K562 (cell line): ENCODE measurements around the gene YJU2. TPM values are rescaled to one million over a fixed set of nuclear protein-coding genes. Genes with fewer than 3 reads are reported as not detected.
A peak's percentile ranks its signal among the peaks of the same experiment; 100 is the strongest.

ENCODE experiments used
- ATAC-seq: fragments of 200-7000 bp; cut with Tn5 transposase; 3 replicates; pipeline ENCODE4 v1.9.1; 2020; ENCODE audit warnings: moderate library complexity
- BruUV-seq: library from RNA; stranded (reverse); fragments of 400-500 nt; replicated peaks from 2 replicates; lab custom pipeline; 2021; lab: Mats Ljungman, UMichigan
- CTCF ChIA-PET: fragments of 300-600 bp; formaldehyde crosslinking; extraction: SDS; loops from one replicate; lab custom pipeline; 2021; ENCODE audit warnings: low intra/inter-chr PET ratio; lab: Yijun Ruan, JAX
- POLR2A ChIA-PET: fragments of 300-600, 350-650 bp; sonication (Branson Sonifier 250); formaldehyde crosslinking; extraction: SDS; loops from one replicate; lab custom pipeline; 2021; ENCODE audit warnings: antibody characterized with exemption, inconsistent platforms; lab: Yijun Ruan, JAX
- DNase-seq, 4 experiments: peaks; one replicate each; pipeline versions ENCODE4 v3.0.0 to v3.0.0-alpha.2; 2011 to 2018; ENCODE audit warnings: low spot score in 3 of 4, mixed read lengths in 3 of 4; ENCODE audit errors: extremely low read depth in 1 of 4
- FAIRE-seq: peaks from 2 replicates; lab custom pipeline; 2011; peaks lifted over from hg19 to GRCh38; lab: Jason Lieb, UNC
- H2AFZ ChIP-seq: 2 replicates; pipeline ENCODE4 v1.6.0; 2011; ENCODE audit warnings: low read depth, low read length, control low read depth, inconsistent platforms
- H3K27ac ChIP-seq: fragments of 200-600 bp; 3 replicates; pipeline ENCODE4 v1.8.0; 2011; ENCODE audit warnings: low read depth, mild to moderate bottlenecking, control low read depth, inconsistent platforms, low read length, moderate library complexity, mixed read lengths; ENCODE audit errors: extremely low read depth
- H3K27me3 ChIP-seq, 2 experiments: fragments of 300-600 bp in 1 of 2; 2 replicates in 1 of 2; 3 replicates in 1 of 2; pipeline versions ENCODE4 v1.6.0 to v1.8.0; 2011; ENCODE audit warnings: inconsistent platforms in 2 of 2, low read length in 2 of 2, mild to moderate bottlenecking in 1 of 2, mixed read lengths in 1 of 2, moderate library complexity in 1 of 2; ENCODE audit not compliant: control insufficient read depth in 2 of 2, insufficient read depth in 2 of 2
- H3K36me3 ChIP-seq: fragments of 300-600 bp; 3 replicates; pipeline ENCODE4 v1.8.0; 2011; ENCODE audit warnings: mild to moderate bottlenecking, low read length, inconsistent platforms; ENCODE audit not compliant: control insufficient read depth, insufficient read depth
- H3K4me1 ChIP-seq, 2 experiments: fragments of 200-600 bp in 1 of 2; replicated peaks in 1 of 2; 2 replicates in 1 of 2; 3 replicates in 1 of 2; pipeline versions ENCODE4 v1.5.1 to v1.8.0; 2011; ENCODE audit warnings: inconsistent platforms in 2 of 2, low read length in 2 of 2, mild to moderate bottlenecking in 1 of 2, mixed read lengths in 1 of 2, moderate library complexity in 1 of 2; ENCODE audit not compliant: control insufficient read depth in 2 of 2, insufficient read depth in 2 of 2
- H3K4me2 ChIP-seq: 2 replicates; pipeline ENCODE4 v1.6.1; 2011; ENCODE audit warnings: low read length, control low read depth, inconsistent platforms, mixed read lengths; ENCODE audit not compliant: insufficient read depth
- H3K4me3 ChIP-seq: fragments of 200-600 bp; sonication (generic), shearing (Covaris generic); 2 replicates; pipeline ENCODE4 v1.5.1; 2016; ENCODE audit warnings: control low read depth, inconsistent platforms
- H3K79me2 ChIP-seq: fragments of 200-600 bp; 3 replicates; pipeline ENCODE4 v1.8.0; 2011; ENCODE audit warnings: low read length, inconsistent platforms; ENCODE audit not compliant: control insufficient read depth, insufficient read depth
- H3K9ac ChIP-seq, 2 experiments: 2 replicates each; pipeline versions ENCODE4 v1.6.0 to v1.6.1; 2011; ENCODE audit warnings: low read depth in 2 of 2, low read length in 2 of 2, control low read depth in 1 of 2, inconsistent platforms in 1 of 2, mild to moderate bottlenecking in 1 of 2, mixed read lengths in 1 of 2; ENCODE audit not compliant: insufficient read depth in 1 of 2
- H3K9me1 ChIP-seq: one replicate; pipeline ENCODE4 v1.6.0; 2011; ENCODE audit warnings: inconsistent platforms, mild to moderate bottlenecking, low read length, moderate library complexity; ENCODE audit not compliant: control insufficient read depth, insufficient read depth
- H3K9me3 ChIP-seq: replicated peaks from 2 replicates; pipeline ENCODE4 v1.5.1; 2011; ENCODE audit warnings: low read depth, low read length, inconsistent platforms; ENCODE audit not compliant: control insufficient read depth, insufficient read depth
- H4K20me1 ChIP-seq: replicated peaks from 2 replicates; pipeline ENCODE4 v1.6.1; 2011; ENCODE audit warnings: low read length, inconsistent platforms, mixed read lengths; ENCODE audit not compliant: control insufficient read depth, insufficient read depth
- ATF7 ChIP-seq: fragments of 450-650 bp; IDR thresholded peaks from 2 replicates; pipeline ENCODE4 v1.7.1; 2014; ENCODE audit warnings: mild to moderate bottlenecking, moderate library complexity
- CBX5 ChIP-seq: IDR thresholded peaks from 2 replicates; pipeline ENCODE4 v1.6.1; 2014; ENCODE audit warnings: low read depth, borderline replicate concordance
- CEBPB ChIP-seq: fragments of 450-650 bp; IDR thresholded peaks from 2 replicates; pipeline ENCODE4 v1.6.1; 2016; ENCODE audit warnings: missing genetic modification characterization, missing compliant biosample characterization
- PHB2 ChIP-seq: fragments of 450-650 bp; IDR thresholded peaks from 2 replicates; pipeline ENCODE4 v1.6.1; 2017; ENCODE audit warnings: low read depth
- ZBTB33 ChIP-seq: sonication (generic); formaldehyde crosslinking; IDR thresholded peaks from 2 replicates; pipeline ENCODE4 v1.8.1; 2023; ENCODE audit warnings: mild to moderate bottlenecking, missing genetic modification reagents
- ZBTB40 ChIP-seq, 2 experiments: fragments of 450-650 bp in 1 of 2; sonication (generic) in 1 of 2; formaldehyde crosslinking in 1 of 2; IDR thresholded peaks; 2 replicates each; pipeline versions ENCODE4 v1.7.1 to v1.9.0; 2016 to 2022; ENCODE audit warnings: inconsistent platforms in 1 of 2, mild to moderate bottlenecking in 1 of 2, missing genetic modification reagents in 1 of 2
- ZNF75A ChIP-seq: fragments of 450-650 bp; formaldehyde crosslinking; IDR thresholded peaks from 2 replicates; pipeline ENCODE4 v1.4.0; 2020; ENCODE audit warnings: mild to moderate bottlenecking
- WGBS: fragments of 100-300 bp; shearing (Covaris generic); methylation state at CpG from one replicate; pipeline ENCODE4 v1.1.6; 2016; ENCODE audit warnings: low coverage, mixed read lengths; ENCODE audit not compliant: insufficient coverage; ENCODE audit errors: missing lambda C conversion rate; 5-methylcytosine and 5-hydroxymethylcytosine counted together
- in situ Hi-C: fragments of 300-500 bp; cut with MboI; formaldehyde crosslinking; loops from 4 replicates; pipeline ENCODE4 v1.15.0; 2018; ENCODE audit warnings: inconsistent platforms, mixed read lengths
- intact Hi-C: fragments of 100-400 bp; cut with micrococcal nuclease; formaldehyde crosslinking; loops from 2 replicates; pipeline ENCODE4 v1.14.2; 2022
- polyA plus RNA-seq, 8 experiments: library from polyadenylated mRNA; depleted of rRNA in 4 of 8; stranded (reverse) in 5 of 8; unstranded in 3 of 8; fragments of >200 nt; fragmentation: Nextera tagmentation in 2 of 8; fragmentation: Illumina TruSeq in 1 of 8; extraction: Ambion mirVana in 2 of 8; extraction: Trizol in 1 of 8; gene quantifications; 2 replicates each; pipeline versions ENCODE4 v1.2.1 to v1.2.3, GENCODE V29; 2011 to 2014; ENCODE audit warnings: inconsistent platforms in 1 of 8, missing spikeins in 1 of 8
- total RNA-seq, 7 experiments: library from RNA; depleted of rRNA in 6 of 7; stranded (reverse); fragments of >200 nt in 6 of 7; fragmentation: Illumina TruSeq in 2 of 7; extraction: Trizol in 2 of 7; gene quantifications; 2 replicates each; pipeline versions ENCODE4 v1.2.1 to v1.2.3, GENCODE V29; 2011 to 2021; ENCODE audit warnings: low replicate concordance in 1 of 7

The YJU2 gene
- total and polyA plus RNA-seq, 9 of the 15 experiments (the other 6 are each of a cell fraction or from before 2014, with no cell fraction given), result 0.41 to 34.9 (median 19.3) TPM

- Histone ChIP-seq H2AFZ (no peak overlapping the region), H3K9ac (peak overlapping the region in 1 of 2 experiments; percentile 35; a peak in 1 of 4 replicates), H3K27ac (no peak overlapping the region), H3K36me3 (no peaks in the 10 kb centered on the region), H3K9me1 (no peaks in the 10 kb centered on the region), H3K4me2 (no peak overlapping the region), H4K20me1 (0 out of 2 replicates have a peak, but pooled peaks cover 5% of the 10 kb centered on the region), H3K4me3 (no peak overlapping the region), H3K4me1 (peaks cover 1 to 23% of the 10 kb centered on the region in 2 experiments), H3K79me2 (no peaks in the 10 kb centered on the region), H3K9me3 (no peaks in the 10 kb centered on the region), H3K27me3 (peaks cover 16 to 24% of the 10 kb centered on the region in 2 experiments; a peak in 4 of 5 replicates)
- CTCF ChIA-PET, result no interaction called here
- DNase-seq (no peak), FAIRE-seq (no peak), ATAC-seq (no peak)
- intact Hi-C loops, result no loop called here
- BruUV-seq, result no TSS peak
- TF ChIP-seq ZBTB40 (IDR thresholded peaks at IDR 0.05) (no peak), ZBTB40 (CRISPR knock-in tag; IDR thresholded peaks at IDR 0.05) (no peak), ATF7 (no peak), CBX5 (no peak), ZBTB33 (CRISPR knock-in tag) (peak; percentile 70; the same call in 1 of the 2 replicates), CEBPB (tag) (no peak), ZNF75A (no peak), PHB2 (no peak)
- in situ Hi-C loops, result loop anchor here (10.0 kb wide), 1 partner anchor 65 kb away; the partner anchor contains the start of gene MPND
- 28% methylated on average over 27 of the region's 71 CpGs for WGBS
- POLR2A ChIA-PET, result interaction anchor here (0.6 kb wide), 1 partner anchor 164 kb away, joined by 3 read pairs; no protein-coding TSS in a partner anchor
These were observed 32.9 kb downstream of the YJU2 start for GRCh38 chr19:4279530-4280422.
